ENCODE results near the gene FRRS1L.

DNA sequence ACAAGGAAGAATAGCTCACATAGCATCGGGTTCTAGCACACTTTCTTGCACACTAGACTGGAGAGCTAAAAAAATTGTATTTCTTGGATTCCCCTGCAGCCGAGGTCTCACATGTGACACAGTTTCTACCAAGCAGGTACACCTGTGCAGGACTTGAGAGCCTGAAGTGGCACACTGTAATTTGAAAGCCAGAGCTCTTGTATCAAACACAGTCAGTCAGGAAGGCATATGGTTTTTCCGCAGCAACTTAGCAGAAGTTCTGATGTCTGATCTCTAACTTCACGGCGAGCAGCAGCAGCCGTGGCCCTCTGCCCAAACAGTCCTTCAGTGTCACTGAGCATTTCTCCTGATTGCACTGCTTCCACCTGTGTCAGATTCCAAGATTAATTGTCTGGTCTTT, 72.8 kb downstream of the FRRS1L start:
- no peak for TF ChIP-seq POLR2A (IDR thresholded peaks at IDR 0.05)
- TF ChIP-seq, protein P1, sequence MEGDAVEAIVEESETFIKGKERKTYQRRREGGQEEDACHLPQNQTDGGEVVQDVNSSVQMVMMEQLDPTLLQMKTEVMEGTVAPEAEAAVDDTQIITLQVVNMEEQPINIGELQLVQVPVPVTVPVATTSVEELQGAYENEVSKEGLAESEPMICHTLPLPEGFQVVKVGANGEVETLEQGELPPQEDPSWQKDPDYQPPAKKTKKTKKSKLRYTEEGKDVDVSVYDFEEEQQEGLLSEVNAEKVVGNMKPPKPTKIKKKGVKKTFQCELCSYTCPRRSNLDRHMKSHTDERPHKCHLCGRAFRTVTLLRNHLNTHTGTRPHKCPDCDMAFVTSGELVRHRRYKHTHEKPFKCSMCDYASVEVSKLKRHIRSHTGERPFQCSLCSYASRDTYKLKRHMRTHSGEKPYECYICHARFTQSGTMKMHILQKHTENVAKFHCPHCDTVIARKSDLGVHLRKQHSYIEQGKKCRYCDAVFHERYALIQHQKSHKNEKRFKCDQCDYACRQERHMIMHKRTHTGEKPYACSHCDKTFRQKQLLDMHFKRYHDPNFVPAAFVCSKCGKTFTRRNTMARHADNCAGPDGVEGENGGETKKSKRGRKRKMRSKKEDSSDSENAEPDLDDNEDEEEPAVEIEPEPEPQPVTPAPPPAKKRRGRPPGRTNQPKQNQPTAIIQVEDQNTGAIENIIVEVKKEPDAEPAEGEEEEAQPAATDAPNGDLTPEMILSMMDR (IDR thresholded peaks at IDR 0.05) = no peak
- no peak for TF ChIP-seq POLR2AphosphoS5 (IDR thresholded peaks at IDR 0.05)

All from stomach (tissue), 4 donors.